Hippocampal formation (tissue), 2 donors: ENCODE data around the gene DNMT1.
"Not testable (repeated sequence)": the region's sequence is repeated elsewhere in the genome, so short reads cannot be mapped to it uniquely, and the experiment has no call there.

Experiments
- DNase-seq, 2 donors: peaks; one replicate each; lab custom pipeline; 2025; lab: John Stamatoyannopoulos, UW

The DNMT1 gene

GRCh38 chr19:10183926-10184325 is 10.8 kb downstream of the DNMT1 start:
- DNase-seq: no peak

DNA sequence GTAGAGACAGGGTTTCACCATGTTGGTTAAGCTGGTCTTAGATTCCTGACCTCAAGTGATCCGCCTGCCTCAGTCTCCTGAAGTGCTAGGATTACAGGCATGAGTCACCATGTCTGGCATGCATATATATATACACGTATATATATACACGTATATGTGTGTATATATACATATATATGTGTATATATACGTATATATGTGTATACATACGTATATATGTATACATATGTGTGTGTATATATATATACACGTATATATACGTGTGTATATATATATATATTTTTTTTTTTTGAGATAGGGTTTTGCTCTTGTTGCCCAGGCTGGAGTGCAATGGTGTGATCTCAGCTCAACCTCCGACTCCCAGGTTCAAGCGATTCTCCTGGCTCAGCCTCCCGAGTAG is 11.9 kb downstream of the DNMT1 start:
- DNase-seq: no peak

DNA sequence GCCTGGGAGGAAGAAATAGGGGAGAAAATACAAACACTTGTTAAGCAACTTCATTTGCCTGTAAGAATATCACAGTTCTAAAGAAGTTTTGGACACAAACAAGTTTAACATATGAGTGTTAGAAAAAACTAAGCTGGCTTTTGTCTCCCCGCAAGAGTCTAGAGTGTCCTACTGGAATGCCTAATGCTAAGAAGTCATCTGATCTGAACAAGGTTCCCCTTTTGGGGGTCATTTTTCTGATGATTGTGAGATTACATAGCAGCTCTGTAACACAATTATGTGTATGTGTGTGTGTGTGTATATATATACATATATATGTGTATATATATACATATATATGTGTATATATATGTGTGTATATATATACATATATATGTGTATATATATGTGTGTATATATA is 12.7 kb downstream of the DNMT1 start:
- no peak for DNase-seq

DNA sequence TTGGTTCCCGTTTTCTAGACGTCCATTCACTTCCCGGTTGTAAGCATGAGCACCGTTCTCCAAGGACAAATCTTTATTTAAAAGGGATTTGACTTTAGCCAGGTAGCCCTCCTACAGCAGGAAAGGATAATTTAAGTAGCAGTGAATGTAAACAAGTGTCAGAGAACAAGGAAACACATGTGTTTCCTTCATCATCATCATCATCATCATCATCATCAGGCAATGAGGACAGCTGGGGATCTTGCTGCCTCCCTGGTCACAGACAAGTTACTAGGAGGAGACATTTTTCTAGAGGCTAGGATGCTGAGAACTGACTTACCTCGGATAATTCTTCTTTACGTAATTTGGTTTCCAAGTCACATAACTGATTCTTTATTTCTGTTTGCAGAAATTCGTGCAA is 14.3 kb downstream of the DNMT1 start:
- DNase-seq: no peak

DNA sequence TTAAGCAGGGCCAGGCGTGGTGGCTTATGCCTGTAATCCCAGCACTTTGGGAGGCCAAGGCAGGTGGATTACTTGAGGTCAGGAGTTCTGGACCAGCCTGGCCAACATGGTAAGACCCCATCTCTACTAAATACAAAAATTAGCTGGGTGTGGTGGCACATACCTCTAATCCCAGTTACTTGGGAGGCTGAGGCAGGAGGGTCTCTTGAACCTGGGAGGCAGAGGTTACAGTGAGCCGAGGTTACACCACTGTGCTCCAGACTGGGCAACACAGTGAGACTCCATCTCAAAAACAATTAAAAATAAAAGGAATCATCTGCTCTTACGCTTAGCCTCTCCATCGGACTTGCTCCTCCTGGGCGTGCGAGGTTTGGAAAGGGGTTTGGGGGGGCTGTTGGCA is 14.7 kb downstream of the DNMT1 start:
- not testable (repeated sequence) for DNase-seq

DNA sequence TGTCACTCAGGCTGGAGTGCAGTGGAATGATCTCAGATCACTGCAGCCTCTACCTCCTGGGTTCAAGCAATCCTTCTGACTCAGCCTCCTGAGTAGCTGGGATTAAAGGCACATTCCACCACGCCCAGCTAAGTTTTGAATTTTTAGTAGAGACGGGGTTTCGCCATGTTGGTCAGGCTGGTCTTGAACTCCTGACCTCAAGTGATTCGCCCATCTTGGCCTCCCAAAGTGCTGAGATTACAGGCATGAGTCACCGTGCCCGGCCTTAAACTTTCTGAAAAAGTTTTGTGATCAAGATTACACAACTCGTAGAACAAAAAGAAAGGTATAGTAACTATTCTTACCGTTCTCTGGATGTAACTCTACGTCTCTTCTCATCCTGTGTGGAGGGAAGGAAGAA is 21.2 kb downstream of the DNMT1 start:
- no peak for DNase-seq

DNA sequence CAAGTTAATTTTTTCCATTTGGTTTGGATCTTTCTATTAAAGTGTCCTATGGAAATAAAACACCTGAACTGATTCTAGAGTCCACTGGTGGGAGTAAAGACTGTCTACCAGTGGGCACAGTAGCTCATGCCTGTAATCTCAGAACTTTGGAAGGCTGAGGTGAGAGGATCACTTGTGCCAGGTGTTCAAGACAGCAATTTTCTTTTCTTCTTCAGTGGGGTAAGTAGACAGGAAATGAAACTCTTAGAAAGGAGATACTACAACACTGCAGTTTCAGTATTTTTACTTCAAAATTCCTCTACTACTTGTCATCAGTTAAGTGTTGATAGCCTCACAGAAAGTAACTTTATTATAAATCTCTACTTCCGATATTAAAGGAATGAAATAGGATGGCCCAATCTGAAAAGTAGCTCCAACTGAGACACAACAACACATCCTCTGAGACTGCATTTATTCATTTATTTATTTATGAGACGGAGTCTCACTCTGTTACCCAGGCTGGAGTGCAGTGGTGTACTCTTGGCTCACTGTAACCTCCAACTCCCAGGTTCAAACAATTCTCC is 26.3 kb downstream of the DNMT1 start:
- DNase-seq: no peak

DNA sequence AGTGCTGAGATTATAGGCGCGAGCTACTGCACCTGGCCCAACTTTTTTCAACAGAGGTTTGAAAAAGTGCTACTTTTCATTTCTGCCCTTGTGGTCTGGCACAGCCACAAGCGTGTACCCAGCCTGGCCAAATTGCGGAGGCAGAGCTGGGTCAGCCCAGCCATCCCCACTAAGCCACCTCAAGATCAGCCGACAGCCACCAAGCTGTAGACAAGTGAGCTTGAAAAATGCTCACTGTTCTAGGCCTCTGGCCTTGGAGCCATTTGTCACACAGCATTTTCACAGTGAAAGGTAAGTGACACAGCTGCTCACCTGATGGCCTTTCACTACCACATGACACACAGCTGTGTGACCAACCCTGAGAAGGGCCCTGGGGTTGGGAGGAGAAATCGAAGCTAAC is 27.3 kb downstream of the DNMT1 start:
- no peak for DNase-seq

- DNase-seq: not testable (repeated sequence)
Measured at GRCh38 chr19:10166501-10166900, 28.3 kb downstream of the DNMT1 start.

GRCh38 chr19:10166046-10166445 is 28.7 kb downstream of the DNMT1 start:
- no peak for DNase-seq

GRCh38 chr19:10163536-10163935 is 31.2 kb downstream of the DNMT1 start:
- DNase-seq: no peak

GRCh38 chr19:10159610-10160009 is 35.1 kb downstream of the DNMT1 start:
- DNase-seq: no peak

DNA sequence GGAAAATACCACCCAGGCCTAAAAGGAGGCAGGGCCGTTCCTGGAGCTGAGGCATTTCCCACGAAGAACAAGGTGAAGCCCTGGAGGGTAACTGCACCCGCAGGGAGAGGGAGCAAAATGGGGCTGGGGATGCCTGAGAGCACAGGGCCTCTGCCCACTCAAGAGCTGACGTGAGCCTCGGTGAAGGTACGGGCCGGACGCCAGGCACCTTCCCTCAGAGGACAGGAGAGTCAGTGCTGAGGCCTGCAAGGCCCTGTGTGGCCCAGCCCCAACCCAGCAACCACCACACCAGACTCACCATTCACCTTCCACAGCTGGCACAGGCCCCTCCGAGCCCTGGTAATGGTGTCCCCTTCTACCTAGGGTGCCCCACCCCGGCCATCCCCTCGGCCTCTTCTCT is 36.3 kb downstream of the DNMT1 start:
- no peak for DNase-seq

GRCh38 chr19:10158071-10158470 is 36.7 kb downstream of the DNMT1 start:
- no peak for DNase-seq

GRCh38 chr19:10155839-10156238 is 38.9 kb downstream of the DNMT1 start:
- no peak for DNase-seq

DNA sequence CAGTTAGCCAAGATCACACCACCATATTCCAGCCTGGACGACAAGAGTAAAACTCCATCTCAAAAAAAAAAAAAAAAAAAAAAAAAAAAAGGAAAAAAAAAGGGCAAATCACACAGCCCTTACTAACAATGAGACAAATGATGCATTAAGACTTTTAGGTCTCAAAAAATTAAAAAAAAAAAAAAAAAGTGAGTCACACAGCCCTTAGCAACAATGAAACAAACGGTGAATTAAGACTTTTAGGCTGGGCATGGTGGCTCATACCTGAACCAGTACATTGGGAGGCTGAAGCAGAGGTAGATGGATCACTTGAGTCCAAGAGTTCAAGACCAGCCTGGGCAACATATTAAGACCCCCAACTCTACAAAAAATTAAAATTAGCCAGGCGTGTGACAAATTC is 42.7 kb downstream of the DNMT1 start:
- DNase-seq: no peak

GRCh38 chr19:10151521-10151920 is 43.2 kb downstream of the DNMT1 start:
- no peak for DNase-seq

DNA sequence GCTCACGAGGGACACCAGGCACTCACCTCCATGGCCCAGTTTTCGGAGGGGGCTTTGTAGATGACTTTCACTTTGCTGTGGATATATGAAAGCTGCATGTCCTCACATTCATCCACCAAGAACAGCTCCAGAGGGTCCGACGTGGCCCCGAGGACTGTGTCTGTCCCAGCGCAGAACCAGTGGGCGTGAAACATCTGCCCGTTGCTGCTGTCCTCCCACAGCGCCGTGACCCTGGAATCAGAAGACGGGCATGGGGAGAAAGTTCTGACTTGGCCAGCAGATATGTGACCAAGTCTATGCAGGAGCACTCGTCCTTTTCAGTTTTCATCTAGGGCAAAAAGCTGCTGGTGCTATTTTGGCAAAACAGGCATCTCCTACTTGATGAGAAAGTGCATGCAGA is 45.3 kb downstream of the DNMT1 start:
- DNase-seq: no peak

DNA sequence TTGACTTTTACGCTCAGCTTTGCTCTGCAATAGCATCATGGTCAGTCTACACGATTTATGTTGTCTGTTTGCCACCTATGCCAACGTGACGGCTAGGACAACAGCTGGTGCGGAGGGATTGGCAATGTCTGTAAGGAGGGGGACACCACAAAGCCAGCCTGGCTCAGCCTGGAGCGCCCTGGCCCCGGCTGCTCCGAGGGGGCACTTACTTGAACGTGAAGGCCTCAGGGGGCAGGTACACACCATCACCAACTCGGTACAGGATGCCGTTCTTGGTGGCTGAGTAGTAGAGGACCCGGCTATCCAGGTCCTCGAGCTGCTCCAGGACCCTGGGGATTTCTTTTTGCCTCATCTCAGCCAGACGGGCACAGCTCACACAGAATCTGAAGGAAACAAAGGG is 48.6 kb downstream of the DNMT1 start:
- no peak for DNase-seq

- no peak for DNase-seq
Measured at GRCh38 chr19:10145031-10145430, 49.7 kb downstream of the DNMT1 start.

DNA sequence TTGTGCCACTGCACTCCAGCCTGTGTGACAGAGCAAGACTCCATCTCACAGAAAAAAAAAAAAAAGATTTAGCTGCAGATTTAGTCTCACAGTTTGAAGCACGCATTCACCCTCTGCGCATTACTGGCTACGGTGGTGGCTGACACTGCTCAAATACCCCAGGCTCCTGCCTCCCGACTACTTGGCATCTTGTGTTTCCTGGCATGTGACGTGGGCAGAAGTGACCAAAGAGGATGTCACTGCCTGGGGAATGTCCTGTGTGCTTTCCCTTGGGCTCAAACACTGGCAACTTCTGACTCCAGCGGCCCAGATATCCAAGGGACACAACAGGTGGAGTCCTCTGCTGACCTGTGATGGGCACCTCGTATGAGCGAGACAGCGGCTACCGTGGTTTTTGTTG is 50.4 kb downstream of the DNMT1 start:
- DNase-seq: no peak

DNA sequence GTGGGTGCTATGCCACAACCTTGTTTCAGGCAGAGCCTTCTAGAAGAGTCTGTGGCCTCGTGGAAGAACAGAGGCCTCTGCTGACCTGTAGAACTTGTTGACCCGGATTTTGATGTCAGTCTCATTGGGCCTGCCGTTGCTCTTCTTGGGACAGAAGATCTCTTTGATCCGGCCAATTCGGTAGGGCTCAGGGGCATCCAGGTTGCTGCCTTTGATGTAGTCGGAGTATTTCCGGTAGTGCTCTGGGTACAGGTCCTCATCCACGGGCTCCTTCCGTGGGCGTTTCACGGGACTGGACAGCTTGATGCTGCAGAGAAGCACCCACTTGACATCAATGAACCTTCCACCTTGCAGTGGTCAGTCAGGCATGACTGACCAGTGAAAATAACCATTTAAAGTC is 51.1 kb downstream of the DNMT1 start:
- DNase-seq: no peak

DNA sequence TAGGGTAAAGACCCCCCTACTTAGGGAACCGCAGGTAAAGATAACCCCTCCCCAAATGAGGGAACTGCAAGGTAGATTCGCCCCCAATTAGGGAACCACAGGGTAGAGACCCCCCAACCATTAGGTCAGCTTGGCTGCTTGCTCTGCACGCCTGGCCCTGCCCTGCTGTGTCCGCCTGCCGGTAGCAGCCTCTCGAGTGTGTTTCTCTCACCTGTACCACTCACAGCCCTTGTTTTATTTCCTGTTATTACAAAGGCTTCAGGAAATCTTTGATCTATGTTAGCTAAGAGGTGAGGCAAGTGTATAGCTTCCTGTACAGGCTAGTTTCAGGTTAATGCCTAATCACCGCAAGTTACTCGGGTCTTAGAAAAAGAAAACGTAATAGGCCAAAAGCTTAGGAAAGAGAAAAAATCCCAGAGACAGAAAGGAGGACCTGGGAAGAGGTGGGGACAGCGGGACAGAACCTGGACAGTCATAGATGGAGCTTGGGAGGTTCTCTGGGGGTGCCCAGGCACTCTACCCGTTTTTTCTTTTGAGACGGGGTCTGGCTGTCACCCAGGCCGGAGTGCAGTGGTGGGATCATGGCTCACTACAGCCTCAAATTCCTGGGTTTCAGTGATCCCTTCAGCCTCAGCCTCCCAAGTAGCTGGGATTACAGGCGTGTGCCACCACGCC is 51.9 kb downstream of the DNMT1 start:
- DNase-seq: no peak

- DNase-seq: no peak
Measured at GRCh38 chr19:10141973-10142372, 52.8 kb downstream of the DNMT1 start.
